GM12872 (cell line): ENCODE measurements around the gene APOL3.

Experiments used
- TF ChIP-seq, protein P1 (sequence below): IDR thresholded peaks from 3 replicates; pipeline ENCODE4 v1.5.1; 2011; ENCODE audit warnings: low read depth, mild to moderate bottlenecking, low read length, moderate library complexity; ENCODE audit not compliant: insufficient read depth

Gene APOL3

DNA sequence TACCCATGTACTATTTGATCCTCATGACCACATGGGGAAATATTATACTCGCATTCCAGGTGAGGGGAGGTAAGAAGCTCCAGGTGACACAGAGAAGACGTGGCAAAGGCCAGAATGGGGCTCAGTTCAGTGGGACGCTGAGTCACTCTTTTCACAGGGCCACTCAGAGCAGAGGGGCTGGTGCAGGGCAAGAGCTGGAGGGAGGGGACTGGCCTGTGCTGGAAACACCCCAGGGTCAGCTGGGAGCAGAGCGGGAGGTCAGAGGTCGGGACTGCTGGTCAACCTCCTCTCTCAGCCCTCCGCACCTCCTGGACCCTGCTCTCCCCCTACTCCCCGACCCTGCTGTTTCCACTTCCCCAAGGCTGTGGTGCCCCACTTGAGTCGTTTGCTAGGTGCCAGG is 12.1 kb downstream of the APOL3 start:
- TF ChIP-seq, protein P1, sequence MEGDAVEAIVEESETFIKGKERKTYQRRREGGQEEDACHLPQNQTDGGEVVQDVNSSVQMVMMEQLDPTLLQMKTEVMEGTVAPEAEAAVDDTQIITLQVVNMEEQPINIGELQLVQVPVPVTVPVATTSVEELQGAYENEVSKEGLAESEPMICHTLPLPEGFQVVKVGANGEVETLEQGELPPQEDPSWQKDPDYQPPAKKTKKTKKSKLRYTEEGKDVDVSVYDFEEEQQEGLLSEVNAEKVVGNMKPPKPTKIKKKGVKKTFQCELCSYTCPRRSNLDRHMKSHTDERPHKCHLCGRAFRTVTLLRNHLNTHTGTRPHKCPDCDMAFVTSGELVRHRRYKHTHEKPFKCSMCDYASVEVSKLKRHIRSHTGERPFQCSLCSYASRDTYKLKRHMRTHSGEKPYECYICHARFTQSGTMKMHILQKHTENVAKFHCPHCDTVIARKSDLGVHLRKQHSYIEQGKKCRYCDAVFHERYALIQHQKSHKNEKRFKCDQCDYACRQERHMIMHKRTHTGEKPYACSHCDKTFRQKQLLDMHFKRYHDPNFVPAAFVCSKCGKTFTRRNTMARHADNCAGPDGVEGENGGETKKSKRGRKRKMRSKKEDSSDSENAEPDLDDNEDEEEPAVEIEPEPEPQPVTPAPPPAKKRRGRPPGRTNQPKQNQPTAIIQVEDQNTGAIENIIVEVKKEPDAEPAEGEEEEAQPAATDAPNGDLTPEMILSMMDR: no peak

DNA sequence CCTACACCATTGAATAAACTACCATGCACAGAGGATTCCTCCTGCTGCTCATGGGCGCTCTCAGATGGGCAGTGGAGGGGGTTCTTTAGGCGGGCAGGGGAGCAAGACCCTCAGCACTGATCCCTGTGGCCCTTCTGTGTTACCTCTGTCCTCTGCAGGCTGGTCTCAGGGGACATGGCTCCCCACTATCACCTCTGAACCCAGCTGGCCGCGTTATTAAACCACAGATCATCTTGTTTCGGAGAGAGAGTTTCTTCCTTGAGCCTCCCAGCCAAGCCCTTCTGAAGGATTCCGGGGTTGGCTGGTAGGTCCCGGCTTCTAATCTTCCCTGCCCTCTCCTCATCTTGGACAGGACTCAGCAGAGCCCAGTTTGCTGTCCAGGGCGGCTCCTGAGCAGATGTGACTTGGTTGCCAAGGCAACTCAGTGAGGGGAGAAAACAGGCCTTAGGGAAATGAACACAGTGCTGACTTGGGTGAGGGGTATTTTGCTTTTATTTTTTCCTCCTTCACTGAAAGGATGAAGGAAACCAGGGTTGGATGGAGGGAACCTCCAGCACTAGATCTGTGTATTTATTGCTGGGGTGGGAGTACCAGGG is 13.3 kb downstream of the APOL3 start:
- TF ChIP-seq, protein P1: no peak

DNA sequence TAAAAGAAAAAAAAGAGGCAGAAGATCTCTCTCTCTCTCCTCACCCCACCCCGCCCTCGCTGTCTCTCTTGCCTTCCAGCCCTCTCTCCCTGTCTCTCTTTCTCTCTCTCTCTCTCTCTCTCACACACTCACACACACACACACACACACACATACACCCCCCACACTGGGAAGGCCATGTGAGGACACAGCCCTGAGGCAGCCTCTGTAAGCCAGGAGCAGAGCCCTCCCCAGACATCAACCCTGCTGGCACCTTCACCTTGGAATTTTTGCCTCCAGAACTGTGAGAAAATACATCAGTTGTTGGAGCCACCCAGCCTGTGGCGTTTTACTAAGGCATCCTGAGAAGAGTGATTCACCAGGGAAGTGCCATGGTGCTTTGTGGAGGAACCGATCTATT is 14.7 kb downstream of the APOL3 start:
- TF ChIP-seq, protein P1: no peak

DNA sequence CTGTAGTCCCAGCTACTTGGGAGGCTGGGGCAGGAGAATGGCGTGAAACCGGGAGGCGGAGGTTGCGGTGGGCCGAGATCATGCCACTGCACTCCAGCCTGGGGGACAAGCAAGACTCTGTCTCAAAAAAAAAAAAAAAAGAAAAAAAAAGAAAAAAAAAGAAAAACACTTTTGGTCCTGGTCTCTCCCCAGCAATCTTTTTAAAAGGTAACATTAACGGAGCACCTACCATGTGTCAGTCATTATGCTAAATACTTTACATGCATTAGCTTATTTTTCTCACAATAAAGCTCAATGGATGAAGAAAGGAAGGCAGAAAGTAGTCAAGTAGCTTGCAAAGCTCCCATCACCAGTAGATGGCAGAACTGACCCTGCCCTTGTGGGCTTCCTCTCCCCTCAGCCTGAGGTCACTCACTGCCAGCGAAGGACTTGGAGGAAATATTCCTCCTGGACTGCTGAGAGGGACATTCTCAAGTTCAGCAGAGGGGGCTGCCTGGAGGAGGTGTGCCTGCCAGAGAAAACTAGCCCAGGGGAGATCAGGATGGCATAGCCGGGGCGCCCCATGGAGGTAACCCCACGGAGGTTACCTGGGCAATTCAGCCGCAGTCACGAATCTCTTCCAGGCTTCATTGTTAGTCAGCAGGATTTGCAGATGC is 15.5 kb downstream of the APOL3 start:
- TF ChIP-seq, protein P1: peak; percentile 80

DNA sequence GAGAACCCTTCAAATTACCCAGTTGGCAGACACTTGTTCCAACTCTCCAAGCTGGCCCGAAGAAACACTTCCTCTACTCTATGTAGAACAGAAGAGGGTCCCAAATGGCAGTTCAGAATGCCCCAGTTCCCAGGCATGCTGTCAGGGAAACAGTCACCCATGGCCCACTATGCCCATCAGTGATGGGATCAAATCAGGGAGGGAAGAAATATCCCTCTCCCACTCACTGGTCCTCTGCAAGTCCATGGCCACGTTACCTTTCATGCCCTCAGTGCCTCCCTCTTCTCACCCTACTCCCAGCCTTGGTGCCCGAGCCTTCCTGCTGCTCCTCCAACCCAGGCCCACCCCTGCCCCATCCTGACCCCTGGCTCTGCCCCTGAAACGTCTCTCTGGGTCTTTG is 16.6 kb downstream of the APOL3 start:
- TF ChIP-seq, protein P1: no peak

DNA sequence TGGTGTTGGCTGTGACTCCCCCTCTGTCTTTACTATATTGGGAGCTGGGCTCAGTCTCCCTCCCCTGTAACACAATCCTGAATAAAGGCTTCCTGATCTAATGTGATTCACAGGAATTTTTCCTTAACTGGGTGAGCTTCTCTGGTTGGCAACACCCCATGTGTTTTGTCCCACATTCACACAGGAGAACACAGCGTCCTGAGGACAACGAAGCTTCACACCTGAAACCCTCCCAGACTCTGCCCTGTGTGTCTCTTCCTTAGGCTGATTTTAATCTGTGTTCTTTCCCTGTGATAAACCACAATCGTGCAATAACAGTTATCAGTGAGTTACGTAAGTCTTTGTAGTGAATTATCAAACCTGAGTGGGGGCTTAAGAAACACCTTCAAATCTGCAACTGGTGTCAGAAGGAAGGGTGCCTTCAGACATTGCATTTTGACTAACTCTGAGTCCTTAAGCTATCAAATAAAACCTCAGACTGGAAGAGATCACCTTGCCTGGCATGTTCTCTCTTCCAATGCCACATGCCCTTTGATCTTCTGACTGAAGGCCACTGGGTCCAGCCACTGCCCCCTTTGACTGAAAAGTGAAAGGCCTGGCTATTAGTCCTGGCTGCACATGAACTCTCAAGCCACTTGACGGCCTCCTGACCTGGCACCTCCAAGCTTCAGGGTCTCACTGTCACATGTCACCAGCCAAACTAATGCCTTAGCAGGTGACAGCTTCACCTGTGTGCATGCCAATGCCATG is 17.3 kb downstream of the APOL3 start:
- TF ChIP-seq, protein P1: no peak

DNA sequence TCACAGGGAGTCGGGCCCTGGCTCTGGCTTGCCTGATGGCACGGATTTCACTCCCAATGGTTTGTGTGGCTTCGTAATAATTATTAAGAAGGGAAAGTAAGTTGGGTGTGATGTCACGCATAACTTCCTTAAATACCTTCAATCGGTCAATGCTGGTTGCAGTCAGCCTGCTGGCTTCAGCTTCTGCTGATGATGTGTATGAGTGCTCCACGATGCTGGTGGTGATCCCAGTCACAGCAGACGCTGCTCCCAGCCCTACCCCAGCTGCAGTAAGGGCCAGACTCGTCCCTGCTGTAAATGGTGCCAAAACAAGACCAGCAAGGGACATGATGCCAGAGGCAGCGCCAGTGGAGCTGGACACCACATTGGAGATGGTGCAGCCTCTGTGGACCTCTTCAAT is 19.1 kb downstream of the APOL3 start:
- TF ChIP-seq, protein P1: no peak
